ENCODE results near the gene RHOT2. TPM values are rescaled to one million over a fixed set of nuclear protein-coding genes. Genes with fewer than 3 reads are reported as not detected.

Gene RHOT2
- total RNA-seq, 1 experiment from 2014 or later = 98.5 TPM

DNA sequence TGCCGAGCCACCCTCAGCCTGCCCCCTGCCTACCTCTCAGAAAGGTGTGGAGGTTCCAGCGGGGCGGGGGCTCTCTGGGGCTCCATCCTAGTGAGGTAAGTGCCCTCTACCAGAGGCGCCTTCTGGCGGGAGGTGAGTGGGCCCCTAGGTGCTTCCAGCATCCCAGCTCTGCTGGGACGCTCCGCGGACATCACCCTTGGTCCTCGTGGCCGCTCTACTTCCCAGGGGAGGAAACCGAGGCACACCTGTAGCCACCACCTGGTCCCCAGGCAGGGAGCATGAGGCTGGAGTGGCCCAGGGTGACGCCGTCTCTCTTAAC, 24.9 kb upstream of the RHOT2 start:
- H3K4me3 ChIP-seq (replicated peaks in 1 of 2; ENCODE audit: low read depth in 1 of 2, low read length in 2 of 2) = peak overlapping the region; percentile 56 to 67
- no peaks in the 10 kb centered on the region for H3K36me3 ChIP-seq (ENCODE audit: control insufficient read depth in 1 of 2, insufficient read depth in 2 of 2, low read length in 2 of 2)
- DNase-seq (ENCODE audit: low read depth, low spot score) (no peak), ATAC-seq (no peak)
- BruUV-seq (replicated peaks) = no TSS peak
- ChIA-PET CTCF (no interaction called here), RAD21 (ENCODE audit: low non-redundant PET in 1 of 2, low total read pairs in 2 of 2, uncharacterized antibody in 2 of 2, unreplicated experiment in 2 of 2) (no interaction called here), POLR2A (no interaction called here)
- no peaks in the 10 kb centered on the region for H3K9me2 ChIP-seq (ENCODE audit: insufficient read depth)
- TF ChIP-seq, protein P1, sequence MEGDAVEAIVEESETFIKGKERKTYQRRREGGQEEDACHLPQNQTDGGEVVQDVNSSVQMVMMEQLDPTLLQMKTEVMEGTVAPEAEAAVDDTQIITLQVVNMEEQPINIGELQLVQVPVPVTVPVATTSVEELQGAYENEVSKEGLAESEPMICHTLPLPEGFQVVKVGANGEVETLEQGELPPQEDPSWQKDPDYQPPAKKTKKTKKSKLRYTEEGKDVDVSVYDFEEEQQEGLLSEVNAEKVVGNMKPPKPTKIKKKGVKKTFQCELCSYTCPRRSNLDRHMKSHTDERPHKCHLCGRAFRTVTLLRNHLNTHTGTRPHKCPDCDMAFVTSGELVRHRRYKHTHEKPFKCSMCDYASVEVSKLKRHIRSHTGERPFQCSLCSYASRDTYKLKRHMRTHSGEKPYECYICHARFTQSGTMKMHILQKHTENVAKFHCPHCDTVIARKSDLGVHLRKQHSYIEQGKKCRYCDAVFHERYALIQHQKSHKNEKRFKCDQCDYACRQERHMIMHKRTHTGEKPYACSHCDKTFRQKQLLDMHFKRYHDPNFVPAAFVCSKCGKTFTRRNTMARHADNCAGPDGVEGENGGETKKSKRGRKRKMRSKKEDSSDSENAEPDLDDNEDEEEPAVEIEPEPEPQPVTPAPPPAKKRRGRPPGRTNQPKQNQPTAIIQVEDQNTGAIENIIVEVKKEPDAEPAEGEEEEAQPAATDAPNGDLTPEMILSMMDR (IDR thresholded peaks at IDR 0.05 in 2 of 3, conservative IDR thresholded peaks at IDR 0.05 in 1 of 3; ENCODE audit: borderline replicate concordance in 1 of 3, insufficient read depth in 1 of 3, low read depth in 2 of 3, low read length in 2 of 3) = no peak
- TF ChIP-seq RAD21 (IDR thresholded peaks at IDR 0.05; ENCODE audit: low read depth) = no peak
- TF ChIP-seq SRF (IDR thresholded peaks at IDR 0.05; ENCODE audit: low read depth) = no peak
- TF ChIP-seq CBX3 (IDR thresholded peaks at IDR 0.05; ENCODE audit: low read depth) = no peak
- TF ChIP-seq, protein P2, sequence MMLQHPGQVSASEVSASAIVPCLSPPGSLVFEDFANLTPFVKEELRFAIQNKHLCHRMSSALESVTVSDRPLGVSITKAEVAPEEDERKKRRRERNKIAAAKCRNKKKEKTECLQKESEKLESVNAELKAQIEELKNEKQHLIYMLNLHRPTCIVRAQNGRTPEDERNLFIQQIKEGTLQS (IDR thresholded peaks at IDR 0.05) = no peak
- no peak for TF ChIP-seq ELF1 (IDR thresholded peaks at IDR 0.05; ENCODE audit: borderline replicate concordance, low read depth)
- no peak for TF ChIP-seq YY1 (IDR thresholded peaks at IDR 0.05; ENCODE audit: extremely low read depth, insufficient replicate concordance, low read depth, low read length)
- TF ChIP-seq POLR2AphosphoS5 (IDR thresholded peaks at IDR 0.05; ENCODE audit: low read depth, low read length) = no peak
- no peak for TF ChIP-seq TCF7L2 (IDR thresholded peaks at IDR 0.05; ENCODE audit: borderline replicate concordance, extremely low read depth, insufficient read depth, insufficient read length)
- no peak for TF ChIP-seq JUND (IDR thresholded peaks at IDR 0.05)
- H3K79me2 ChIP-seq (ENCODE audit: insufficient read depth, low read length) = peaks cover 23% of the 10 kb centered on the region
- H3K4me1 ChIP-seq (ENCODE audit: control insufficient read depth in 1 of 2, insufficient read depth in 2 of 2, low read length in 2 of 2) = peaks cover 14 to 46% of the 10 kb centered on the region in 2 experiments
- no peaks in the 10 kb centered on the region for H4K20me1 ChIP-seq (ENCODE audit: insufficient read depth)
- H3K4me2 ChIP-seq (ENCODE audit: low read length) = peak overlapping the region; percentile 76
- H3K27me3 ChIP-seq (ENCODE audit: insufficient read depth, low read length) = no peaks in the 10 kb centered on the region
- intact Hi-C loops (cut with micrococcal nuclease) = no loop called here
- peak overlapping the region; percentile 90 for H3K27ac ChIP-seq (ENCODE audit: low read depth, low read length)
- H3K9me3 ChIP-seq (ENCODE audit: control insufficient read depth in 1 of 2, insufficient read depth in 1 of 2, low read depth in 1 of 2, low read length in 2 of 2) = no peaks in the 10 kb centered on the region
- no peak overlapping the region for H2AFZ ChIP-seq (ENCODE audit: low read depth, low read length, poor library complexity, severe bottlenecking)
- peak overlapping the region; percentile 82 for H3K9ac ChIP-seq (ENCODE audit: low read length)

Data from HCT116 (cell line).